ENCODE data around the gene TSPAN13.

The TSPAN13 gene

GRCh38 chr7:16776053-16776452 lies 22.5 kb downstream of the TSPAN13 start:
- DNase-seq (ENCODE audit: low read depth), result no peak

- DNase-seq (ENCODE audit: low read depth), result no peak
Observed at GRCh38 chr7:16778476-16778875, 24.9 kb downstream of the TSPAN13 start.

GRCh38 chr7:16779051-16779450 lies 25.5 kb downstream of the TSPAN13 start:
- DNase-seq (ENCODE audit: low read depth), result no peak

- DNase-seq (ENCODE audit: low read depth), result no peak
Observed at GRCh38 chr7:16780596-16780995, 27.0 kb downstream of the TSPAN13 start.

- DNase-seq (ENCODE audit: low read depth), result no peak
Observed at GRCh38 chr7:16785321-16785720, 31.8 kb downstream of the TSPAN13 start.

- no peak for DNase-seq (ENCODE audit: low read depth)
Observed at GRCh38 chr7:16785846-16786245, 32.3 kb downstream of the TSPAN13 start.

GRCh38 chr7:16786257-16786656 lies 32.7 kb downstream of the TSPAN13 start:
- no peak for DNase-seq (ENCODE audit: low read depth)

- no peak for DNase-seq (ENCODE audit: low read depth)
Observed at GRCh38 chr7:16787127-16787526, 33.6 kb downstream of the TSPAN13 start.

- DNase-seq (ENCODE audit: low read depth), result no peak
Observed at GRCh38 chr7:16791071-16791470, 37.5 kb downstream of the TSPAN13 start.

- no peak for DNase-seq (ENCODE audit: low read depth)
Observed at GRCh38 chr7:16791905-16792698, 38.5 kb downstream of the TSPAN13 start.

GRCh38 chr7:16794986-16795385 lies 41.4 kb downstream of the TSPAN13 start:
- DNase-seq (ENCODE audit: low read depth), result no peak

GRCh38 chr7:16795624-16796023 lies 42.1 kb downstream of the TSPAN13 start:
- no peak for DNase-seq (ENCODE audit: low read depth)

GRCh38 chr7:16801111-16801542 lies 47.6 kb downstream of the TSPAN13 start:
- DNase-seq (ENCODE audit: low read depth), result peak; percentile 33

GRCh38 chr7:16801579-16801978 lies 48.0 kb downstream of the TSPAN13 start:
- no peak for DNase-seq (ENCODE audit: low read depth)

- no peak for DNase-seq (ENCODE audit: low read depth)
Observed at GRCh38 chr7:16803125-16803524, 49.6 kb downstream of the TSPAN13 start.

GRCh38 chr7:16803881-16804673 lies 50.5 kb downstream of the TSPAN13 start:
- DNase-seq (ENCODE audit: low read depth), result no peak

- no peak for DNase-seq (ENCODE audit: low read depth)
Observed at GRCh38 chr7:16804674-16805439, 51.3 kb downstream of the TSPAN13 start, which contains the start of gene AGR2. Gene AGR2 (minus strand): TSS chr7:16804999. CDS start chr7:16801796, 3,203 bp downstream.

- DNase-seq (ENCODE audit: low read depth), result no peak
Observed at GRCh38 chr7:16805441-16805840, 51.9 kb downstream of the TSPAN13 start.

GRCh38 chr7:16810112-16810511 lies 56.6 kb downstream of the TSPAN13 start:
- no peak for DNase-seq (ENCODE audit: low read depth)

GRCh38 chr7:16810573-16810972 lies 57.0 kb downstream of the TSPAN13 start:
- no peak for DNase-seq (ENCODE audit: low read depth)

- DNase-seq (ENCODE audit: low read depth), result peak; percentile 19
Observed at GRCh38 chr7:16811551-16811950, 58.0 kb downstream of the TSPAN13 start.

GRCh38 chr7:16812542-16813231 lies 59.1 kb downstream of the TSPAN13 start:
- DNase-seq (ENCODE audit: low read depth), result no peak

Data from fibroblast of gingiva (primary cell).